Measurements from ENCODE around the gene CUL2.

DNA sequence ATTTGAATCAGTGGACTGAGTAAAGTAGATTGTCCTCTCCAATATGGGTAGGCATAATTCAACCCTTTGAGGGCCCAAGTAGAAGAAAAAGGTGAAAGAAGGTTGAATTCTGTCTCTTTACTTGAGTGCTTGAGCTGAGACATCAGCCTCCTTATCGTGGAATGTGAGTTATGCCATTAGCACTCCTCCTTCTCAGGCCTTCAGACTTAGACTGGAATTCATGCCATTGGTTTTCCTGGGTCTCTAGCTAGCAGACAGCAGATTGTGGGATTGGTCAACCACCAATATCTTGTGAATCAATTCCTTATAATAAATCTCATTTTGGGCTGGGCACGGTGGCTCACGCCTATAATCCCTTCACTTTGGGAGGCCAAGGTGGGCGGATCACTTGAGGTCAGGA is 89.2 kb downstream of the CUL2 start:
- TF ChIP-seq CTCF (IDR thresholded peaks at IDR 0.05) (no peak), EZH2 (IDR thresholded peaks at IDR 0.05; ENCODE audit: borderline replicate concordance, insufficient read depth, low read depth, low read length, poor library complexity, severe bottlenecking) (no peak)

Data from B cell (primary cell).